ENCODE results near the gene STAB1.

Gene STAB1

GRCh38 chr3:52487788-52488691 lies 7.1 kb upstream of the STAB1 start:
- ATAC-seq (no peak), DNase-seq (no peak)
- H3K4me1 Mint-ChIP-seq, result no peaks in the 10 kb centered on the region
- H3K27me3 Mint-ChIP-seq, result no peaks in the 10 kb centered on the region
- H3K9me3 Mint-ChIP-seq, result no peaks in the 10 kb centered on the region
- H3K4me3 Mint-ChIP-seq, result no peak overlapping the region
- H3K36me3 Mint-ChIP-seq (ENCODE audit: low read depth), result peaks cover 18% of the 10 kb centered on the region
- no peak overlapping the region for H3K27ac Mint-ChIP-seq

DNA sequence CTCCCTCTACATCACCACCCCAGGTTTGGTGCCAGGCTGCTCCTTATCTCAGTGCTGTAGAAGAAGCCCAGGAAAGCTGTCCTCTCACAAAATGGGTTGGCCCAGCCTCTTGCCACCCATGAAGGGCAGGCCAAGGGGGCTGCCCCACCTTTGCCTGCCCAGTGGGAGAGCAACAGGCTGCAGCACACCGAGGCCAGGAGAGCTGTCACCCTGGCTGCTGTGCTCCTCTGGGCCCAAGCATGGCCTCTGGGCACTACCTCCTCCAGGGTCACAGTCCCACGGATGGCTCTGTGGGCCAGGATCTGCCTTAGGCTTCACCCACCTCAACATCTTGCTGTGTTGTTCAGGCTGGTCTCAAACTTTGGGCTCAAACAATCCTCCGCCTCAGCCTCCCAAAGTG lies 6.4 kb upstream of the STAB1 start:
- Mint-ChIP-seq H3K4me3 (no peak overlapping the region), H3K36me3 (ENCODE audit: low read depth) (peaks cover 17% of the 10 kb centered on the region), H3K27ac (no peak overlapping the region), H3K27me3 (no peaks in the 10 kb centered on the region), H3K4me1 (no peaks in the 10 kb centered on the region), H3K9me3 (no peaks in the 10 kb centered on the region)
- ATAC-seq (no peak), DNase-seq (no peak)

DNA sequence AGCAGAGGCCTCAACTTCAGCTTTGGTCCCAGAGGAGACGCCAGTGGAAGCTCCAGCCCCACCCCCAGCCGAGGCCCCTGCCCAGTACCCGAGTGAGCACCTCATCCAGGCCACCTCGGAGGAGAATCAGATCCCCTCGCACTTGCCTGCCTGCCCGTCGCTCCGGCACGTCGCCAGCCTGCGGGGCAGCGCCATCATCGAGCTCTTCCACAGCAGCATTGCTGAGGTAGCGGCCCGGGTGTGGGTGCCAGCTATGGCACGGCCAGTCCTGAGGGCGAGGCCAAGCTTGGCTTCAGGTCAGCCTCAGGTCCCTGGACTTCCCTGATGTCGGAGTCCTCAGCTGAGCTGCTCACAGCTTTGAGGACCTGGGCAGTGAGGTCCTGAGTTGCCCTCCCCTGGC lies 5.7 kb upstream of the STAB1 start:
- Mint-ChIP-seq H3K4me1 (no peaks in the 10 kb centered on the region), H3K4me3 (no peak overlapping the region), H3K27me3 (no peaks in the 10 kb centered on the region), H3K36me3 (ENCODE audit: low read depth) (peaks cover 14% of the 10 kb centered on the region), H3K9me3 (no peaks in the 10 kb centered on the region), H3K27ac (no peak overlapping the region)
- no peak for DNase-seq
- ATAC-seq, result no peak

DNA sequence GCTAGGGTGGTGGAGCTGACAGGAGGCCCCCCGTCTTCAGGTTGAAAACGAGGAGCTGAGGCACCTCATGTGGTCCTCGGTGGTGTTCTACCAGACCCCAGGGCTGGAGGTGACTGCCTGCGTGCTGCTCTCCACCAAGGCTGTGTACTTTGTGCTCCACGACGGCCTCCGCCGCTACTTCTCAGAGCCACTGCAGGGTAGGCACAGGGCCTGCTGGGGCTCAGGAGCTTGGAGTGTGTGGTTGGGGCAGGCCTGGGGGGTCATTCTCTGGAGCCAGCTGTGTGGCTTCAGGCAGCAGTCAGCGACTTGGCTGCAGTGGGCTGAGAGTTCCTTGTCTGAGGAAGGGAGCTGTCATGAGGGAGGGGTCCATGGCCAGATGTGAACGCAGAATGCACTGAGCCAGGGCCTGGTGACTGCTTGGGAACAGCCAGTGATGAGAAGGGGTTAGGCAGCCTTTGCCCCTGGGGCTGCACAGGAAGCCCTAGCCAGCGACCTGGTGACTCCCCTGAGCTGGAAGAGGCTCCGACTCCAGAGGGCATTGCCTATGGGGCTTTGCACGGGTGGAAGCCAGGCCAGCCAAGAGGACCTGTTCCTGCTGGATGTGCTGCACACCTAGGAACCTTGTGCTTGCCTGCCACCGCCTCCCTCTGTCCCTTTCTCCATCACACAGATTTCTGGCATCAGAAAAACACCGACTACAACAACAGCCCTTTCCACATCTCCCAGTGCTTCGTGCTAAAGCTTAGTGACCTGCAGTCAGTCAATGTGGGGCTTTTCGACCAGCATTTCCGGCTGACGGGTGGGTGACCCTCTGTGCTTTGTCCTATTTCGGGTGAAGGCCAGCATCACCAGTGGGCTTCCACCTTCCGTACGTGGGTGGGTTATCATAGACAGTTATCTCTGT lies 4.9 kb upstream of the STAB1 start:
- peaks cover 14% of the 10 kb centered on the region for H3K36me3 Mint-ChIP-seq (ENCODE audit: low read depth)
- H3K27me3 Mint-ChIP-seq, result no peaks in the 10 kb centered on the region
- DNase-seq (no peak), ATAC-seq (no peak)
- H3K4me1 Mint-ChIP-seq, result no peaks in the 10 kb centered on the region
- H3K9me3 Mint-ChIP-seq, result no peaks in the 10 kb centered on the region
- H3K27ac Mint-ChIP-seq, result no peak overlapping the region
- H3K4me3 Mint-ChIP-seq, result no peak overlapping the region

DNA sequence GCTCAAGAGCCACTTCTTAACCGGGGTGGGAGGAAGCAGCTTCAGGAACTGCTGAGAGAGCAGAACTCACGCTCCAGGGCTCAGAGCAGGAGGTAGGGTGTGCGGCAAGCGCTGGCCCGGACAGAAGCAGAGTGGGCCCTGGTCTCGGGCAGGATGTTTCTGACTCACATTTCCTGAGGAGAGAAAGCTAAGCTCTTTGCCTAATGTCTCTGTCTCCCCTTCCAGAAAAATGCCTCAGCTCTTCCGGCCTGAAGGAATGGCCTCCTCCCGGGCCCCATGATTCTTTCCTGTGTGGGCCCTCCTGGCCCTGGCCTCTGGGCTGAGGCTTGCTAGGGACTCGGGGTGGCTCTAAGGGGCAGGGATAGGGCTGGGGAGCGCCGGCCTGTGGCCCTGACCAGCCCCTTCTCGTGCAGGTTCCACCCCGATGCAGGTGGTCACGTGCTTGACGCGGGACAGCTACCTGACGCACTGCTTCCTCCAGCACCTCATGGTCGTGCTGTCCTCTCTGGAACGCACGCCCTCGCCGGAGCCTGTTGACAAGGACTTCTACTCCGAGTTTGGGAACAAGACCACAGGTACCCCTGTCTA lies 4.1 kb upstream of the STAB1 start:
- DNase-seq, result no peak
- ATAC-seq, result no peak
- Mint-ChIP-seq H3K27me3 (no peaks in the 10 kb centered on the region), H3K27ac (no peak overlapping the region), H3K4me1 (no peaks in the 10 kb centered on the region), H3K9me3 (no peaks in the 10 kb centered on the region), H3K4me3 (no peak overlapping the region), H3K36me3 (ENCODE audit: low read depth) (peaks cover 8% of the 10 kb centered on the region)

GRCh38 chr3:52492059-52492458 lies 3.1 kb upstream of the STAB1 start:
- H3K4me3 Mint-ChIP-seq, result no peak overlapping the region
- no peaks in the 10 kb centered on the region for H3K4me1 Mint-ChIP-seq
- no peak for DNase-seq
- H3K36me3 Mint-ChIP-seq (ENCODE audit: low read depth), result peaks cover 8% of the 10 kb centered on the region
- H3K9me3 Mint-ChIP-seq, result no peaks in the 10 kb centered on the region
- no peak overlapping the region for H3K27ac Mint-ChIP-seq
- H3K27me3 Mint-ChIP-seq, result no peaks in the 10 kb centered on the region
- ATAC-seq, result no peak

DNA sequence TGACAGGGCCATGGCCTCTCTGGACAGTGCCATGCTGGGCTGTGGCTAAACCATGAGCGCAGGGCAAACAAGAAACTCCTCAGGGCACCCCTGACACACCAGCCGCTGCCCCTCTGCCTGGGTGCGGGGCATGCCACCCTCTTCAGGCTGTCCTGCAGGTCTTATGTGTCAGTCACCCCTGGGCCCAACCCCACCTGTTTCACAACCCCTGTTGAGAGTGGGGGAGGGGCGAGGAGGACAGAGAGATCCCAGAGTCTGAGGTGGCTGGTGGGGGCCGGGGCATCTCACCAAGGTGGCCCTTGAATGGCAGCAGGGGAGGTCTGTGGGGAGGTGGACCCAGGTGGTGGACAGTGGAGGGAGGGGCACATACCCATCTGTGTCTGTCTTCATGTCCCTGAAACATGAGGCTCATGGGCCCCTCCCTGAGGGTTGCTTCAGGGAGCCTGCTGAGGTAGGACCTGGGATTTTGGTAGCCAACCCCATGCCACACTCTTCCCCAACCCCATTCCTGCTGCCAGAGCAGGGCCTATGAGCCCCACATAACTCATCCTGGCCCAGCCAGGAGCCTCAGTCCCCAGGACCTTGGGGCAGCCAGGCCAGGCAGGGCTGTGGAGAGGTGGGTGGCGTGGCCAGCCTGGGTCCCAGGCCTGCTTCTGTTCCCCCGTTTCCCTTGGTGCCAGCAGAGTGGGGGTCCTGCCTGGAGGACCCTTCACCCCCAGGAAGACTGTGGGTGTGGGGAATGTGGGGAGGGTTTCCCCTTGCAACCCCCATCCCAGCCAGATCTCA lies 1.7 kb upstream of the STAB1 start:
- Mint-ChIP-seq H3K27ac (no peak overlapping the region), H3K4me1 (peaks cover 4% of the 10 kb centered on the region), H3K9me3 (no peaks in the 10 kb centered on the region), H3K4me3 (no peak overlapping the region), H3K27me3 (no peaks in the 10 kb centered on the region), H3K36me3 (ENCODE audit: low read depth) (peaks cover 5% of the 10 kb centered on the region)
- DNase-seq (no peak), ATAC-seq (peak; percentile 13)

- H3K36me3 Mint-ChIP-seq (ENCODE audit: low read depth), result peaks cover 5% of the 10 kb centered on the region
- ATAC-seq (no peak), DNase-seq (no peak)
- no peaks in the 10 kb centered on the region for H3K9me3 Mint-ChIP-seq
- H3K27me3 Mint-ChIP-seq, result no peaks in the 10 kb centered on the region
- H3K4me1 Mint-ChIP-seq, result peaks cover 6% of the 10 kb centered on the region
- H3K4me3 Mint-ChIP-seq, result no peak overlapping the region
- peak overlapping the region; percentile 39 for H3K27ac Mint-ChIP-seq
Measured at GRCh38 chr3:52494445-52494844, 693 bp upstream of the STAB1 start.

GRCh38 chr3:52495777-52496602 lies 852 bp downstream of the STAB1 start:
- H3K9me3 Mint-ChIP-seq, result no peaks in the 10 kb centered on the region
- no peaks in the 10 kb centered on the region for H3K27me3 Mint-ChIP-seq
- peaks cover 5% of the 10 kb centered on the region for H3K36me3 Mint-ChIP-seq (ENCODE audit: low read depth)
- H3K4me3 Mint-ChIP-seq, result no peak overlapping the region
- no peak for ATAC-seq
- no peak overlapping the region for H3K27ac Mint-ChIP-seq
- H3K4me1 Mint-ChIP-seq, result peaks cover 6% of the 10 kb centered on the region
- DNase-seq, result no peak

- Mint-ChIP-seq H3K9me3 (no peaks in the 10 kb centered on the region), H3K4me1 (peaks cover 6% of the 10 kb centered on the region), H3K27me3 (no peaks in the 10 kb centered on the region), H3K4me3 (no peak overlapping the region), H3K27ac (no peak overlapping the region), H3K36me3 (ENCODE audit: low read depth) (no peaks in the 10 kb centered on the region)
- DNase-seq, result no peak
- no peak for ATAC-seq
Measured at GRCh38 chr3:52498137-52499054, 3.3 kb downstream of the STAB1 start.

GRCh38 chr3:52501046-52501445 lies 5.9 kb downstream of the STAB1 start:
- Mint-ChIP-seq H3K36me3 (ENCODE audit: low read depth) (no peaks in the 10 kb centered on the region), H3K27me3 (no peaks in the 10 kb centered on the region), H3K27ac (no peak overlapping the region), H3K9me3 (no peaks in the 10 kb centered on the region), H3K4me1 (peaks cover 6% of the 10 kb centered on the region), H3K4me3 (no peak overlapping the region)
- DNase-seq, result no peak
- ATAC-seq, result no peak

DNA sequence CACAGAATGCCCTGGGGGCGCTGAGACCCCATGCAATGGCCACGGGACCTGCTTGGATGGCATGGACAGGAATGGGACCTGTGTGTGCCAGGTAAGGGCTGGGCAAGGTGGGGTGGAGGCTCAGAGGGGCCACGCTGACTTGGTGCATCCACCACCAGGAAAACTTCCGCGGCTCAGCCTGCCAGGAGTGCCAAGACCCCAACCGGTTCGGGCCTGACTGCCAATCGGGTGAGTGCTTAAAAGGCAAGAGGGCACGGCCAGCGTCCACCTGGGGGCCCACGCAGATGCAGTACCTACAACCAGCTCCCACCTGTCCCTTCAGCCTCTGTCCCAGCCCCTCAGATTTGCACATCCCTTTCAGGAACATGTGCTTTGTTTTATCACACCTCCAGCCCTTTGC lies 6.9 kb downstream of the STAB1 start:
- H3K4me3 Mint-ChIP-seq, result no peak overlapping the region
- DNase-seq (no peak), ATAC-seq (no peak)
- H3K36me3 Mint-ChIP-seq (ENCODE audit: low read depth), result no peaks in the 10 kb centered on the region
- H3K27ac Mint-ChIP-seq, result no peak overlapping the region
- H3K27me3 Mint-ChIP-seq, result no peaks in the 10 kb centered on the region
- no peaks in the 10 kb centered on the region for H3K9me3 Mint-ChIP-seq
- H3K4me1 Mint-ChIP-seq, result peaks cover 6% of the 10 kb centered on the region

Data from activated naive CD8-positive, alpha-beta T cell treated with anti-CD3 and anti-CD28 coated beads, Interleukin-2, amount 50 U/mL, for 24 hours (primary cell).